PFSK-1 (cell line): ENCODE results near the gene NUDT19.

Experiments
- FOXP2 ChIP-seq: optimal IDR thresholded peaks from 2 replicates; pipeline ENCODE3; 2011; ENCODE audit warnings: borderline replicate concordance, control low read depth, inconsistent platforms; ENCODE audit not compliant: insufficient read depth; ENCODE audit errors: extremely low read length, extremely low read depth
- POLR2AphosphoS5 ChIP-seq: IDR thresholded peaks from 2 replicates; pipeline ENCODE4 v1.6.1; 2012; ENCODE audit warnings: low read depth, mild to moderate bottlenecking, control low read depth, low read length, moderate library complexity
- SIN3A ChIP-seq: IDR thresholded peaks from 2 replicates; pipeline ENCODE4 v1.6.1; 2012; ENCODE audit warnings: mild to moderate bottlenecking, low read length, moderate library complexity, borderline replicate concordance; ENCODE audit not compliant: insufficient read depth
- TAF1 ChIP-seq: IDR thresholded peaks from 2 replicates; pipeline ENCODE4 v1.6.1; 2012; ENCODE audit warnings: low read length, control low read depth, borderline replicate concordance; ENCODE audit not compliant: insufficient read depth
- TF ChIP-seq, protein P1 (sequence below), 2 experiments: IDR thresholded peaks; 2 replicates each; pipeline versions ENCODE4 v1.6.1 to v1.8.0; 2011 to 2012; ENCODE audit warnings: low read depth in 2 of 2, low read length in 2 of 2, control low read depth in 1 of 2, inconsistent platforms in 1 of 2, mild to moderate bottlenecking in 1 of 2, moderate library complexity in 1 of 2; ENCODE audit not compliant: insufficient read depth in 1 of 2

DNA sequence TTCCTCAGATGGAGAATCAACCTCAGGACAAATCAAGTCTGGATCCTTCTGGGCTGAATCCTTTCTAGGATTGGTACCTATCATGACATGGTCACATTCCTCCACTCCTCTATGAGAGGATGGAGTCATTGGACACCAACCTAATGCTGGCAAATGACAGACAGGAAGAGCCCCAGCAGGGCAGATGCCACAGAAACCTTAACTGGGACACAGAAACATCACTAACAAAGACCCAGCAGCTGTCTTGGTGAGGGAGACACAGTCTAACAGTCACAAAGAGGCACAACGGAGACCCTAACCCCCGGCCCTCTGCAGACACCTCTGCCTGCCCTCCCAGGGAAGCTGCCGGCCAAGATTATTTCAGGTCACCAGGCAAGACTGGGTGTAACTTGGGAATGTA lies 18.8 kb upstream of the NUDT19 start:
- TF ChIP-seq SIN3A (no peak), POLR2AphosphoS5 (no peak), FOXP2 (no peak), TAF1 (no peak)
- TF ChIP-seq, protein P1, sequence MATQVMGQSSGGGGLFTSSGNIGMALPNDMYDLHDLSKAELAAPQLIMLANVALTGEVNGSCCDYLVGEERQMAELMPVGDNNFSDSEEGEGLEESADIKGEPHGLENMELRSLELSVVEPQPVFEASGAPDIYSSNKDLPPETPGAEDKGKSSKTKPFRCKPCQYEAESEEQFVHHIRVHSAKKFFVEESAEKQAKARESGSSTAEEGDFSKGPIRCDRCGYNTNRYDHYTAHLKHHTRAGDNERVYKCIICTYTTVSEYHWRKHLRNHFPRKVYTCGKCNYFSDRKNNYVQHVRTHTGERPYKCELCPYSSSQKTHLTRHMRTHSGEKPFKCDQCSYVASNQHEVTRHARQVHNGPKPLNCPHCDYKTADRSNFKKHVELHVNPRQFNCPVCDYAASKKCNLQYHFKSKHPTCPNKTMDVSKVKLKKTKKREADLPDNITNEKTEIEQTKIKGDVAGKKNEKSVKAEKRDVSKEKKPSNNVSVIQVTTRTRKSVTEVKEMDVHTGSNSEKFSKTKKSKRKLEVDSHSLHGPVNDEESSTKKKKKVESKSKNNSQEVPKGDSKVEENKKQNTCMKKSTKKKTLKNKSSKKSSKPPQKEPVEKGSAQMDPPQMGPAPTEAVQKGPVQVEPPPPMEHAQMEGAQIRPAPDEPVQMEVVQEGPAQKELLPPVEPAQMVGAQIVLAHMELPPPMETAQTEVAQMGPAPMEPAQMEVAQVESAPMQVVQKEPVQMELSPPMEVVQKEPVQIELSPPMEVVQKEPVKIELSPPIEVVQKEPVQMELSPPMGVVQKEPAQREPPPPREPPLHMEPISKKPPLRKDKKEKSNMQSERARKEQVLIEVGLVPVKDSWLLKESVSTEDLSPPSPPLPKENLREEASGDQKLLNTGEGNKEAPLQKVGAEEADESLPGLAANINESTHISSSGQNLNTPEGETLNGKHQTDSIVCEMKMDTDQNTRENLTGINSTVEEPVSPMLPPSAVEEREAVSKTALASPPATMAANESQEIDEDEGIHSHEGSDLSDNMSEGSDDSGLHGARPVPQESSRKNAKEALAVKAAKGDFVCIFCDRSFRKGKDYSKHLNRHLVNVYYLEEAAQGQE (IDR thresholded peaks at IDR 0.05; ENCODE audit: insufficient read depth in 1 of 2, low read depth in 2 of 2, low read length in 2 of 2), result no peak
